Fibroblast of lung (primary cell): ENCODE measurements around the gene NBPF15. TPM values are rescaled to one million over a fixed set of nuclear protein-coding genes. Genes with fewer than 3 reads are reported as not detected.
"Not testable (repeated sequence)": the region's sequence is repeated elsewhere in the genome, so short reads cannot be mapped to it uniquely, and the experiment has no call there.

ENCODE experiments used
- DNase-seq, 2 donors: peaks; one replicate each; pipeline versions ENCODE4 v3.0.0 to v3.0.0-alpha.2; 2010; ENCODE audit warnings: low read depth in 2 of 2
- H2AFZ ChIP-seq: 2 replicates; pipeline ENCODE4 v1.5.1; 2012; ENCODE audit warnings: low read length, control low read depth, inconsistent platforms
- H3K27ac ChIP-seq: 2 replicates; pipeline ENCODE4 v1.5.1; 2011; ENCODE audit warnings: low read length, control low read depth; ENCODE audit not compliant: insufficient read depth
- H3K27me3 ChIP-seq: 2 replicates; pipeline ENCODE4 v1.5.1; 2011; ENCODE audit warnings: mild to moderate bottlenecking, low read length; ENCODE audit not compliant: control insufficient read depth, insufficient read depth
- H3K36me3 ChIP-seq: 2 replicates; pipeline ENCODE4 v1.5.1; 2011; ENCODE audit warnings: low read length; ENCODE audit not compliant: control insufficient read depth, insufficient read depth
- H3K4me1 ChIP-seq: 2 replicates; pipeline ENCODE4 v1.5.1; 2011; ENCODE audit warnings: low read length; ENCODE audit not compliant: control insufficient read depth, insufficient read depth; ENCODE audit errors: extremely low read depth
- H3K4me2 ChIP-seq: 2 replicates; pipeline ENCODE4 v1.5.1; 2011; ENCODE audit warnings: low read length, control low read depth; ENCODE audit not compliant: insufficient read depth; ENCODE audit errors: extremely low read depth
- H3K4me3 ChIP-seq, 4 experiments: fragments of 200-600 bp in 1 of 4; sonication (generic) in 1 of 4; replicated peaks in 1 of 4; 2 replicates each; pipeline ENCODE4 v1.5.1; 2011 to 2016; ENCODE audit warnings: low read length in 4 of 4, low read depth in 3 of 4, mild to moderate bottlenecking in 3 of 4, control low read depth in 2 of 4, inconsistent platforms in 1 of 4, mixed read lengths in 1 of 4; ENCODE audit not compliant: insufficient read depth in 1 of 4; ENCODE audit errors: control extremely low read depth in 1 of 4
- H3K79me2 ChIP-seq: 2 replicates; pipeline ENCODE4 v1.5.1; 2012; ENCODE audit warnings: mild to moderate bottlenecking, low read length, inconsistent platforms; ENCODE audit not compliant: control insufficient read depth, insufficient read depth
- H3K9ac ChIP-seq: 2 replicates; pipeline ENCODE4 v1.5.1; 2011; ENCODE audit warnings: mild to moderate bottlenecking, low read length, control low read depth; ENCODE audit not compliant: insufficient read depth
- H3K9me3 ChIP-seq: 2 replicates; pipeline ENCODE4 v1.5.1; 2012; ENCODE audit warnings: low read depth, low read length; ENCODE audit not compliant: control insufficient read depth, insufficient read depth
- H4K20me1 ChIP-seq: 2 replicates; pipeline ENCODE4 v1.5.1; 2011; ENCODE audit warnings: low read length; ENCODE audit not compliant: control insufficient read depth, insufficient read depth; ENCODE audit errors: extremely low read depth
- polyA minus RNA-seq: library from RNA; depleted of rRNA, polyadenylated mRNA; stranded (reverse); fragments of >200 nt; gene quantifications from 2 replicates; pipeline ENCODE4 v1.2.3, GENCODE V29; 2011; ENCODE audit warnings: low replicate concordance
- polyA plus RNA-seq, 2 donors: library from polyadenylated mRNA; depleted of rRNA in 1 of 2; stranded (reverse) in 1 of 2; unstranded in 1 of 2; fragments of >200 nt; gene quantifications; 2 replicates each; pipeline ENCODE4 v1.2.1, GENCODE V29; 2011 to 2012; ENCODE audit warnings: missing spikeins in 1 of 2
- total RNA-seq: library from RNA; depleted of rRNA; stranded (reverse); fragments of >200 nt; gene quantifications from 2 replicates; pipeline ENCODE4 v1.2.1, GENCODE V29; 2014

The NBPF15 gene, protein sequence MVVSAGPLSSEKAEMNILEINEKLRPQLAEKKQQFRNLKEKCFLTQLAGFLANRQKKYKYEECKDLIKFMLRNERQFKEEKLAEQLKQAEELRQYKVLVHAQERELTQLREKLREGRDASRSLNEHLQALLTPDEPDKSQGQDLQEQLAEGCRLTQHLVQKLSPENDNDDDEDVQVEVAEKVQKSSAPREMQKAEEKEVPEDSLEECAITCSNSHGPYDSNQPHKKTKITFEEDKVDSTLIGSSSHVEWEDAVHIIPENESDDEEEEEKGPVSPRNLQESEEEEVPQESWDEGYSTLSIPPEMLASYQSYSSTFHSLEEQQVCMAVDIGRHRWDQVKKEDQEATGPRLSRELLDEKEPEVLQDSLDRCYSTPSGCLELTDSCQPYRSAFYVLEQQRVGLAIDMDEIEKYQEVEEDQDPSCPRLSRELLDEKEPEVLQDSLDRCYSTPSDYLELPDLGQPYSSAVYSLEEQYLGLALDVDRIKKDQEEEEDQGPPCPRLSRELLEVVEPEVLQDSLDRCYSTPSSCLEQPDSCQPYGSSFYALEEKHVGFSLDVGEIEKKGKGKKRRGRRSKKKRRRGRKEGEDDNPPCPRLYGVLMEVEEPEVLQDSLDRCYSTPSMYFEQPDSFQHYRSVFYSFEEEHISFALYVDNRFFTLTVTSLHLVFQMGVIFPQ
- total RNA-seq: 36.7 and 51.2 TPM in 2 replicates
- 31.9 and 35.7 TPM in 2 replicates for polyA plus RNA-seq
- polyA plus RNA-seq (2012): 18.7 and 22.0 TPM in 2 replicates
- 53.1 and 86.8 TPM in 2 replicates for polyA minus RNA-seq

GRCh38 chr1:144461136-144461759 is at the start of gene NBPF15:
NBPF15 (minus strand) TSS chr1:144461669; CDS start chr1:144440003, 21,666 bp downstream.
- not testable (repeated sequence) for H4K20me1 ChIP-seq, H3K4me2 ChIP-seq, H3K9me3 ChIP-seq, H3K27me3 ChIP-seq, H3K4me1 ChIP-seq, H3K36me3 ChIP-seq, H3K79me2 ChIP-seq
- peak within 1 kb of the TSS; percentile 34 for H3K27ac ChIP-seq
- DNase-seq: peak; percentile 34 to 45
- H3K4me3 ChIP-seq: peak within 1 kb of the TSS; percentile 34 to 62 (median 56)
- peak within 1 kb of the TSS; percentile 62 for H3K9ac ChIP-seq
- H2AFZ ChIP-seq: peak within 1 kb of the TSS; percentile 71

- not testable (repeated sequence) for DNase-seq, H3K9ac ChIP-seq, H3K27ac ChIP-seq
These were observed 35.0 kb upstream of the NBPF15 start for GRCh38 chr1:144496429-144496828.

DNA sequence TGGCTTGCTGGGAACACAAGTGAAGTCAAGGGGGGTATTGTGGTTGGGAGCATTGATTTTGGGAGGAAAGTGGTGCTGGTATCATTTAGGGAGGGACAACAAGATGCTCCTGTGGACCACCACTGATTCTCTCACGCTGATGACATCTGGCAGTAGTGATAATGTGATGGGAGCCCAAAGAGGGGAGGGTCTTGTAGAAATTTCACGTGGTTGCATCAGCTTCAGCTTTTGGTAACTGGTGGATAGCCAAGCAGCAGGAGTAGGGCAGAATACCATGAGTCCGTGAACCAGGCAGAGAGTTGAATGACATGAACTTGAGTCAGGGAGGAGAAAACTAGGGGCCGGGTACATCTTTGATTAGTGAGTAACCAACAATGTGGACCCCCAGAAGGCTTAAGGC is 32.7 kb upstream of the NBPF15 start:
- not testable (repeated sequence) for H3K9ac ChIP-seq, H3K4me1 ChIP-seq, H4K20me1 ChIP-seq, H3K36me3 ChIP-seq, H3K79me2 ChIP-seq, H3K27me3 ChIP-seq, H2AFZ ChIP-seq, H3K27ac ChIP-seq, H3K4me3 ChIP-seq, H3K4me2 ChIP-seq, H3K9me3 ChIP-seq
- DNase-seq: peak in 1 of 2 donors; percentile 46

More at GRCh38 chr1:144496429-144496828, 35.0 kb upstream of the NBPF15 start:
- H2AFZ ChIP-seq, H3K27me3 ChIP-seq, H3K79me2 ChIP-seq, H3K4me2 ChIP-seq, H3K4me3 ChIP-seq, H4K20me1 ChIP-seq, H3K9me3 ChIP-seq, H3K36me3 ChIP-seq, H3K4me1 ChIP-seq: not testable (repeated sequence)

GRCh38 chr1:144490394-144490793 is 28.9 kb upstream of the NBPF15 start:
- H3K4me1 ChIP-seq, H3K9me3 ChIP-seq, H2AFZ ChIP-seq, H3K79me2 ChIP-seq, H3K27me3 ChIP-seq, H3K9ac ChIP-seq, H3K36me3 ChIP-seq, H3K27ac ChIP-seq, H4K20me1 ChIP-seq, DNase-seq, H3K4me2 ChIP-seq, H3K4me3 ChIP-seq: not testable (repeated sequence)

GRCh38 chr1:144487002-144487401 is 25.5 kb upstream of the NBPF15 start:
- not testable (repeated sequence) for H4K20me1 ChIP-seq, H2AFZ ChIP-seq, H3K9ac ChIP-seq, H3K9me3 ChIP-seq, H3K4me3 ChIP-seq, H3K79me2 ChIP-seq, H3K36me3 ChIP-seq, H3K27me3 ChIP-seq, H3K4me2 ChIP-seq, H3K27ac ChIP-seq, DNase-seq, H3K4me1 ChIP-seq

DNA sequence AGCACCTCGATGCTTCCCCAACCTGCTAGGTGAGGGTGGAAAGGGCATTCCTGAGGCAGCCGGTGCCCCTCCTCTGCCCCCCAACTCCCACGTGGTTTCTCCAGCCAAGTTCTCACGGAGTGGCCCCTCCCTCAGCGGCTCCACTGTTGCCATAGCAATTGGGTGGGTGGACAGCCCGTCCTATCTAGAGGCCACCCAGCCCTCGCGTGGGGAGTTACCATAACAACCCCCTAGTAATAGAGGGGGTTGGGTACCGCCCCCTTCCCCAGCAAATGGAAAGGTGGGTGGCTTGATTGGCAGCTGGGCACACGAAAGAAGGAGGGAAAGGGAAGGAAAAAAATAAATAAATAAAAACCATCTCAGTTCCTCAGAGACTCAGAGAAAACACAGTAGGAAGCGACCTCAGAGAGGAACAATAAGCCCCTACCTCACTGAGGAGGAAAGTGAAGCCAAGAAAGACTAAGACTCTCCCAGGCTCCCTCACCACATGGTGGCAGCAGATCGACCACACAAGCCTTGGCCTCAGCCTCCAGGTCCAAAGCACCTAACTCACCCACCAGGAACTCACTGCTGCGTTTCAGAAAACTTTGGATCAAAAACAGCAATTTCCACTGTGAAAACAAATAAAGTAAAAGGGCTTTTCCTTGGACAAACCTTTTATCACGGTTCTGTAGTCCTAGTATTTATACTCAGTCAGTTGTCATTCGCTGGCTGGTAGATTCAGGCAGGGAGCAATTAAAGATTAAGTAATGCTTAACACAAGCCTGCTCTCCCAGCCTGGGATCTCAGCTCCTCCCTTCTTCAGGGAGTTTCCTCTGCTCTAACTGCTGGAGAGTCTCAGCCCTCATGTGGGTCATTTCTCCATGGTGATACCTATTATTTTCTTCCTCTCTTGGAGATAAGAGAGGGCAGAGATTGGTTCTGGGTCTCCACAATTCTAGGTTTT is 23.9 kb upstream of the NBPF15 start:
- H3K79me2 ChIP-seq, H3K9ac ChIP-seq, DNase-seq, H4K20me1 ChIP-seq, H3K27ac ChIP-seq, H3K9me3 ChIP-seq, H3K4me3 ChIP-seq, H3K36me3 ChIP-seq, H2AFZ ChIP-seq, H3K27me3 ChIP-seq, H3K4me2 ChIP-seq, H3K4me1 ChIP-seq: not testable (repeated sequence)
